Nephron (organoid): Measurements from ENCODE around the gene ARAP1.

Experiments
- H3K27ac Mint-ChIP-seq, 3 experiments: 2 replicates each; pipeline ENCODE4 v1.8.0; 2020; ENCODE audit warnings: mixed read lengths in 3 of 3, mild to moderate bottlenecking in 2 of 3, moderate library complexity in 1 of 3
- H3K27me3 Mint-ChIP-seq: 2 replicates; pipeline ENCODE4 v1.8.0; 2021; ENCODE audit warnings: low read depth, mild to moderate bottlenecking, moderate library complexity, mixed read lengths
- H3K36me3 Mint-ChIP-seq: 2 replicates; pipeline ENCODE4 v1.8.0; 2020; ENCODE audit warnings: low read depth, mixed read lengths
- H3K4me1 Mint-ChIP-seq: 2 replicates; pipeline ENCODE4 v1.8.0; 2020; ENCODE audit warnings: mixed read lengths
- H3K4me3 Mint-ChIP-seq, 3 experiments: 2 replicates each; pipeline ENCODE4 v1.8.0; 2020; ENCODE audit warnings: mild to moderate bottlenecking in 3 of 3, mixed read lengths in 3 of 3, moderate library complexity in 2 of 3
- H3K9me3 Mint-ChIP-seq: 2 replicates; pipeline ENCODE4 v1.8.0; 2020; ENCODE audit warnings: mixed read lengths
- CTCF ChIP-seq, 3 experiments: fragments of 200-600 bp; sonication (generic); IDR thresholded peaks; one replicate each; pipeline ENCODE4 v1.5.0; 2021; ENCODE audit warnings: antibody characterized with exemption in 3 of 3; ENCODE audit not compliant: unreplicated experiment in 3 of 3

Gene ARAP1

DNA sequence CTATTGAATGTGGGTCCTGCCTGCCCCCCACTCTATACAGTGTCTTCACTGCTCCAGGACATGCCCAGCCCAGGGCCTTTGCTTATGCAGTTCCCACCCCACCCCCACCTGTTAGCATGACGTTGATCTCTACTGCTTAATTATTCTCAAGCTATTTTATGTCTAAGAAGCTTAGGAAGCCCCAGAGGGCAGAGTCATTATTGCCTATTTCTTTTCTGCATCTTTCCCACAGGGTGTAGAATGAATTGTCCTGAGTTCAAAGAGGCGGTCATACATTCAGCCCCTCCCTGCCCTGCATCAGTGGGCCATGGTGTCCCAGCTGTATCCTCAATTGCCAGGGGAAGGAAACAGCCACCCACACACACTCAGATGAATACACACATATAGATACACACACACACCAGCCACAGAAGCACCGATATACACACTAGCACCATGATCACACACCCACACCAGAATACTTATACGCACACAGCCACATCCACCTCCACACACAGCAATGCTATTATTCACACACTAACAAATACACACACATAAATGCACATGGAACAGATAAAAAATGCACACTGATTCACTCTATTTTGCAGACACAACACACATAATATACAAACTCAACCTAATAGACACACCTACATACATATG, 79.5 kb downstream of the ARAP1 start:
- no peak for TF ChIP-seq CTCF (IDR thresholded peaks at IDR 0.05; ENCODE audit: unreplicated experiment in 3 of 3)
- H3K27ac Mint-ChIP-seq = no peak overlapping the region
- H3K4me3 Mint-ChIP-seq = no peak overlapping the region
- H3K9me3 Mint-ChIP-seq = no peaks in the 10 kb centered on the region
- H3K4me1 Mint-ChIP-seq = no peaks in the 10 kb centered on the region
- H3K27me3 Mint-ChIP-seq = peaks cover 65% of the 10 kb centered on the region
- no peaks in the 10 kb centered on the region for H3K36me3 Mint-ChIP-seq

DNA sequence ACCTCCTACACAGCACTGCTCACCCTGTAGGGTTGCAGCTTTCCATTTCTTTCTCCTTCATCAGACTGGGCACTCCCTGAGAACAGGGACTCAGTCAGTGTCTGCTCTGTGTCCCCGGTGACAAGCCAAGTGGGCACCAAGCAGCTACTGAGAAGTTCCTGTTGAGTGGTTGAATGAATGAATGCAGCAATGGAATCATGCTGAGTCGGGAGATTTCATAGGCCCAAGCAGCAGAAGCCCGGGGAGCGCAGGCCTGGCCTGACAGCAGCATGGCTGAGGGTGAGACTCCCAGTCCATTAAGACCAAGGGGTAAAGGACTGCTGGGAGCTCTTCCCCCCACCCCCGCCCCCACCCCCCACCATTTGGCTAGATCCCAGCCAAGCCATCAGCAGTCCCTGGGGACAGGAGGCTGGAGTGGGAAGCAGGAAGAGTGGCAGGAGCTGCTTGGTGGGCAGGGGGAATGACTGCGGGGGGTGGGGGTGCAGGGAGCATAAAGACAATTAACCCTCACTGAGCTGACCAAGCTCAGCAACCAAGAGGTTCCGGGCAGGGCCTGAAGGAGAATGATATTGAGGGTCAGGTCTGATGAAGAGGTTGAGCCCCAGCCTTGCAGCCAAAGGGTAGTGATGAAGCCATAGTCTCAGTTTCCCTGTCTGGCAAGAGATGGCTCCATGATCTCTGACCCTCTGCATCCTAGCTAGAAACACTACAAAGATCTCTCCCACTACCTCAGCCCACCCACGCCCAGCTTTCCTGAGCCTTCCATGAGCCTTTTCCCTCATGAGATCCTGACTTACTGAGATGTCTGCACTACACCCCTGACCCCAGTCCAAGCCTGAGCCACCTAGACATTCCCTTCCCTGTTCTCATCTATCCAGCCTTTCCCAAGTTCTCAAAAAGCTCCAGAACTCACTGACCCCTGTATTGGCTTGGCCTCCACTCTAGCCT, 80.8 kb downstream of the ARAP1 start:
- H3K9me3 Mint-ChIP-seq = no peaks in the 10 kb centered on the region
- peaks cover 52% of the 10 kb centered on the region for H3K27me3 Mint-ChIP-seq
- no peak for TF ChIP-seq CTCF (IDR thresholded peaks at IDR 0.05; ENCODE audit: unreplicated experiment in 3 of 3)
- no peak overlapping the region for H3K4me3 Mint-ChIP-seq
- H3K4me1 Mint-ChIP-seq = no peaks in the 10 kb centered on the region
- no peaks in the 10 kb centered on the region for H3K36me3 Mint-ChIP-seq
- no peak overlapping the region for H3K27ac Mint-ChIP-seq

- TF ChIP-seq CTCF (IDR thresholded peaks at IDR 0.05; ENCODE audit: unreplicated experiment in 3 of 3) = no peak
- H3K9me3 Mint-ChIP-seq = no peaks in the 10 kb centered on the region
- H3K4me3 Mint-ChIP-seq = no peak overlapping the region
- no peaks in the 10 kb centered on the region for H3K4me1 Mint-ChIP-seq
- H3K36me3 Mint-ChIP-seq = no peaks in the 10 kb centered on the region
- no peak overlapping the region for H3K27ac Mint-ChIP-seq
- H3K27me3 Mint-ChIP-seq = peaks cover 46% of the 10 kb centered on the region
These were observed 82.2 kb downstream of the ARAP1 start for GRCh38 chr11:72670041-72670440.

DNA sequence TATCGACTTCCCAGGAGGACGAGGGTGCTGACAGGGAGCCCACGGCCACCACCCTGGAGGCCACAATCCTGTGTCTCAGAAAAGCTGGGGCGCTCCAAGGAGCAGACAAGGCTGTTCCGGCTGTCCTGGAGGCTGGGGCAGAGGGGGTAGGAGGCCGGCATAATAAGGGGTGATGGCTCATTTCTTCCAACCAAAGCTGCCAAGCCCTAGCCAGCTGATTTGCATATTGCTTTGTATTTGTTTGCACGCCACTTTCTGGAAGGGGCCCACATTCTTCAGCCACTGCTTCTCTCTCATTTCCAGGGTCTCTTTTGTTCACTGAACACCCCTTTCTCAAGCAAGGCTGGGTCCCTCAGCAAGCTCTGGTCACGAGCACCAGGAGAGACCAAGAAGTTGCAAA, 82.7 kb downstream of the ARAP1 start:
- no peaks in the 10 kb centered on the region for H3K36me3 Mint-ChIP-seq
- TF ChIP-seq CTCF (IDR thresholded peaks at IDR 0.05; ENCODE audit: unreplicated experiment in 3 of 3) = no peak
- no peaks in the 10 kb centered on the region for H3K4me1 Mint-ChIP-seq
- H3K9me3 Mint-ChIP-seq = no peaks in the 10 kb centered on the region
- no peak overlapping the region for H3K27ac Mint-ChIP-seq
- peaks cover 46% of the 10 kb centered on the region for H3K27me3 Mint-ChIP-seq
- no peak overlapping the region for H3K4me3 Mint-ChIP-seq

DNA sequence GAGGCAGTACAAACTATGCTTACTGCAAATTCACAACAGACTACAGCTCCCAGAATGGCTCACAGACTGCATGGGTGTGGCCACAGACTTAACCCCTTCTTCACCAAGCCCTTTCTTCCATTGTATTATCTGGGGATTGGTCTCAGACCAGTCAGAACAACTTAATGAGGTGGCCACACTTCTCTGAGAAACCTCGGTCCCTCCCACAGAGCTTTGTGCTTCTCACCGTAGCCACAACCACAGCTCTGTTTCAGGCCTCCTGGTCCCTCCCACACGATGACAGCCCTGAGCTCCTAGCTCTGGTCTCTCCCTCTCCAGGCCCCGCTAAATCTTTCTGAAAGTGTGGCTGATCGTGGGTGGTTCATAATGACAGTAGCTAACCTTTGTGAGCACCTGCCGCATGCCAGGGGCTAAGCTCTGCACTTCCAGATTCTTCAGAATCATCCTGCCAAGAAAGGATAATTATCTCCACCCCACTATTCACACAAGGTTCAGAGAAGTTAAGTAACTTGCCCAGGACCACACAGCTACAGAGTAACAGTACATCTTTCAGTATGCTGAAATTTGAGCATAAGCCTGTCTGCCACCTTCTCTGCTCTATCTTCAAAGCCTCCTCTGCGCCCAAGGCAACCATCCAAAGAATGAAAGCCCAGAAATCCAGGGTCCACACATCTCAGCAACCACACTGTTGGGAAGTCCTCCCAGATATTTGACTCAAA, 83.4 kb downstream of the ARAP1 start:
- Mint-ChIP-seq H3K27me3 (peaks cover 41% of the 10 kb centered on the region), H3K4me1 (no peaks in the 10 kb centered on the region), H3K36me3 (no peaks in the 10 kb centered on the region), H3K4me3 (no peak overlapping the region), H3K27ac (no peak overlapping the region), H3K9me3 (no peaks in the 10 kb centered on the region)
- TF ChIP-seq CTCF (IDR thresholded peaks at IDR 0.05; ENCODE audit: unreplicated experiment in 3 of 3) = no peak
